Amniotic stem cell (primary cell): ENCODE data around the gene SNX14.
"Not testable (repeated sequence)": the region's sequence is repeated elsewhere in the genome, so short reads cannot be mapped to it uniquely, and the experiment has no call there.

Experiments
- DNase-seq: peaks from one replicate; lab custom pipeline; 2025; lab: John Stamatoyannopoulos, UW

Gene SNX14

GRCh38 chr6:85593438-85594196 lies at the start of gene SNX14:
TSS of gene SNX14 (minus strand) at chr6:85593858. CDS start at chr6:85593718, 140 bp downstream.
- peak; percentile 92 for DNase-seq

GRCh38 chr6:85642774-85643536 lies 49.3 kb upstream of the SNX14 start, which contains the start of gene SYNCRIP:
TSS of gene SYNCRIP (minus strand) at chr6:85642886. CDS start at chr6:85641439, 1,447 bp downstream.
- peak; percentile 98 for DNase-seq

- peak; percentile 28 for DNase-seq
Observed at GRCh38 chr6:85641897-85642773, 48.5 kb upstream of the SNX14 start.

GRCh38 chr6:85641522-85641896 lies 47.9 kb upstream of the SNX14 start:
- DNase-seq = no peak

GRCh38 chr6:85640821-85641220 lies 47.2 kb upstream of the SNX14 start:
- DNase-seq = no peak

- no peak for DNase-seq
Observed at GRCh38 chr6:85637579-85637978, 43.9 kb upstream of the SNX14 start.

- DNase-seq = no peak
Observed at GRCh38 chr6:85632164-85632942, 38.7 kb upstream of the SNX14 start.

GRCh38 chr6:85631117-85631516 lies 37.5 kb upstream of the SNX14 start:
- not testable (repeated sequence) for DNase-seq

- no peak for DNase-seq
Observed at GRCh38 chr6:85628353-85628752, 34.7 kb upstream of the SNX14 start.

GRCh38 chr6:85620308-85620707 lies 26.6 kb upstream of the SNX14 start:
- no peak for DNase-seq

- no peak for DNase-seq
Observed at GRCh38 chr6:85614780-85615179, 21.1 kb upstream of the SNX14 start.

- no peak for DNase-seq
Observed at GRCh38 chr6:85612690-85613474, 19.2 kb upstream of the SNX14 start.

GRCh38 chr6:85610182-85610895 lies 16.7 kb upstream of the SNX14 start:
- no peak for DNase-seq

- no peak for DNase-seq
Observed at GRCh38 chr6:85602100-85602499, 8.4 kb upstream of the SNX14 start.

GRCh38 chr6:85600713-85601313 lies 7.2 kb upstream of the SNX14 start:
- no peak for DNase-seq

- DNase-seq = peak; percentile 44
Observed at GRCh38 chr6:85594197-85594930, 706 bp upstream of the SNX14 start.

- DNase-seq = no peak
Observed at GRCh38 chr6:85592033-85592432, 1.6 kb downstream of the SNX14 start.

GRCh38 chr6:85591207-85591606 lies 2.5 kb downstream of the SNX14 start:
- DNase-seq = no peak

- no peak for DNase-seq
Observed at GRCh38 chr6:85585741-85586140, 7.9 kb downstream of the SNX14 start.
